Activated T-cell treated with anti-CD3 and anti-CD28 coated beads for 1 hour (primary cell): ENCODE measurements around the gene SLC22A23.

ENCODE experiments used
- DNase-seq: peaks from one replicate; pipeline ENCODE4 v3.0.0-alpha.2; 2020; ENCODE audit warnings: low read depth

The SLC22A23 gene

GRCh38 chr6:3444276-3445088 lies 12.4 kb downstream of the SLC22A23 start:
- no peak for DNase-seq

GRCh38 chr6:3443221-3443515 lies 13.7 kb downstream of the SLC22A23 start:
- DNase-seq = no peak

GRCh38 chr6:3442431-3443220 lies 14.2 kb downstream of the SLC22A23 start:
- DNase-seq = no peak

- no peak for DNase-seq
Observed at GRCh38 chr6:3440911-3441310, 15.9 kb downstream of the SLC22A23 start.

GRCh38 chr6:3439961-3440360 lies 16.9 kb downstream of the SLC22A23 start:
- DNase-seq = no peak

GRCh38 chr6:3438190-3439167 lies 18.4 kb downstream of the SLC22A23 start:
- DNase-seq = no peak

GRCh38 chr6:3433005-3433404 lies 23.8 kb downstream of the SLC22A23 start:
- no peak for DNase-seq

- DNase-seq = no peak
Observed at GRCh38 chr6:3432416-3432815, 24.4 kb downstream of the SLC22A23 start.

- no peak for DNase-seq
Observed at GRCh38 chr6:3431994-3432393, 24.9 kb downstream of the SLC22A23 start.

- no peak for DNase-seq
Observed at GRCh38 chr6:3429211-3429610, 27.6 kb downstream of the SLC22A23 start.

- no peak for DNase-seq
Observed at GRCh38 chr6:3428700-3429099, 28.1 kb downstream of the SLC22A23 start.

GRCh38 chr6:3428247-3428646 lies 28.6 kb downstream of the SLC22A23 start:
- DNase-seq = no peak

- DNase-seq = no peak
Observed at GRCh38 chr6:3427687-3428085, 29.2 kb downstream of the SLC22A23 start.

- no peak for DNase-seq
Observed at GRCh38 chr6:3426927-3427686, 29.7 kb downstream of the SLC22A23 start.

- DNase-seq = no peak
Observed at GRCh38 chr6:3426091-3426926, 30.5 kb downstream of the SLC22A23 start.

GRCh38 chr6:3425574-3425973 lies 31.3 kb downstream of the SLC22A23 start:
- DNase-seq = no peak

- DNase-seq = no peak
Observed at GRCh38 chr6:3424185-3424927, 32.5 kb downstream of the SLC22A23 start.

- no peak for DNase-seq
Observed at GRCh38 chr6:3423439-3424184, 33.2 kb downstream of the SLC22A23 start.

- no peak for DNase-seq
Observed at GRCh38 chr6:3422435-3423070, 34.3 kb downstream of the SLC22A23 start.
